ENCODE measurements around the gene NEK7.

Gene NEK7

DNA sequence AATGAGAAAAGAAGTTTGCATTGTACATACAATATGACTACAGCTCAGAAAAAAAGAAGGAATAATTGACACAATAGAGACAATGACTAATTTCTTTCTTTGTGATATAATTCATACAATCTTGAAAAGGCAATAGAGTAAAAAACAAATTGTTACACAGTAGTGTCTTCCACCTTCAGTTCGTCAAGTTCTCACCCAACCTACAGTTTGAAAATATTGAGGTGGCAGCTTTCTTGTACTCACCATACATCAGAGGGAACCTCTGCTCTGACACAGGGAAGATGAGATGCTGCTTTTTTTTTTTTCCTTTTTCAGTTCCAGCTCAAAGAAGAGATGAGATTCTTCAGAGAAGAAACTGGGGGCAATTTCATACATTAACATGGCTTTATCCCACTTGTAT, 210.5 kb downstream of the NEK7 start:
- H3K36me3 ChIP-seq: no peaks in the 10 kb centered on the region
- no peak overlapping the region for H3K4me3 ChIP-seq
- no peak overlapping the region for H3K9ac ChIP-seq
- TF ChIP-seq Cebpa-rat (IDR thresholded peaks at IDR 0.05): no peak
- no peaks in the 10 kb centered on the region for H3K4me1 ChIP-seq
- H4K20me1 ChIP-seq: no peaks in the 10 kb centered on the region
- H3K27me3 ChIP-seq: no peaks in the 10 kb centered on the region
- H3K9me3 ChIP-seq: no peaks in the 10 kb centered on the region
- no peak overlapping the region for H3K4me2 ChIP-seq
- H3K27ac ChIP-seq: no peak overlapping the region

DNA sequence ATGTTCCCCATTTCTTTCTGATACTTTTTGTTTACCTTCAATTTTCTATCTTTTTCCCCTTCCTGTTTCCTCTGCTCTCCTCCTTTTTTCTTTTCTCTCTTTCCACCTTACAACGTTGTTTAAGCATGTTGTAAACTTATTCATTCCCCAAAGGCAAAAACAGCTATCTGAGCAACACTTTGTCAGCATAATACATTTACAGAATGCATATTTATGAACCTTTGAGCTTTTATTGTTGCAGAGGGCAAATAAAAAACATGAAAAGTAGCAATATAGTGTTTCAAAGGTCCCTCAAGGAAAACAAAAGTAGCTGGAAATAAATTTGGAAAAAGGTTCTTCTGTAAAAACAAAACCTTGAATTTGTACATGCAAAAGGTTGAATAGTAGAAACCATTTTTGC, 214.2 kb downstream of the NEK7 start:
- Histone ChIP-seq H3K4me1 (no peaks in the 10 kb centered on the region), H3K36me3 (no peaks in the 10 kb centered on the region), H3K9me3 (no peaks in the 10 kb centered on the region), H3K9ac (no peak overlapping the region), H4K20me1 (no peaks in the 10 kb centered on the region), H3K4me2 (no peak overlapping the region), H3K4me3 (no peak overlapping the region), H3K27me3 (no peaks in the 10 kb centered on the region), H3K27ac (no peak overlapping the region)
- TF ChIP-seq Cebpa-rat (IDR thresholded peaks at IDR 0.05): no peak
